GM13977 (cell line): ENCODE data around the gene RPS26.

ENCODE experiments used
- DNase-seq: peaks from one replicate; pipeline ENCODE4 v3.0.0; 2012; ENCODE audit warnings: low spot score
- in situ Hi-C: fragments of 300-500 bp; cut with MboI; formaldehyde crosslinking; loops from one replicate; pipeline ENCODE4 v1.12.0; 2022; ENCODE audit warnings: low sequenced_read_pairs, low pct_unique_long_range_greater_than_20kb, mixed read lengths, inconsistent platforms; ENCODE audit not compliant: unreplicated experiment
- TF ChIP-seq, protein P1 (sequence below): IDR thresholded peaks from 2 replicates; pipeline ENCODE4 v1.5.1; 2012; ENCODE audit warnings: mild to moderate bottlenecking, control low read depth; ENCODE audit not compliant: insufficient read depth; ENCODE audit errors: extremely low read depth, missing control alignments

Gene RPS26

DNA sequence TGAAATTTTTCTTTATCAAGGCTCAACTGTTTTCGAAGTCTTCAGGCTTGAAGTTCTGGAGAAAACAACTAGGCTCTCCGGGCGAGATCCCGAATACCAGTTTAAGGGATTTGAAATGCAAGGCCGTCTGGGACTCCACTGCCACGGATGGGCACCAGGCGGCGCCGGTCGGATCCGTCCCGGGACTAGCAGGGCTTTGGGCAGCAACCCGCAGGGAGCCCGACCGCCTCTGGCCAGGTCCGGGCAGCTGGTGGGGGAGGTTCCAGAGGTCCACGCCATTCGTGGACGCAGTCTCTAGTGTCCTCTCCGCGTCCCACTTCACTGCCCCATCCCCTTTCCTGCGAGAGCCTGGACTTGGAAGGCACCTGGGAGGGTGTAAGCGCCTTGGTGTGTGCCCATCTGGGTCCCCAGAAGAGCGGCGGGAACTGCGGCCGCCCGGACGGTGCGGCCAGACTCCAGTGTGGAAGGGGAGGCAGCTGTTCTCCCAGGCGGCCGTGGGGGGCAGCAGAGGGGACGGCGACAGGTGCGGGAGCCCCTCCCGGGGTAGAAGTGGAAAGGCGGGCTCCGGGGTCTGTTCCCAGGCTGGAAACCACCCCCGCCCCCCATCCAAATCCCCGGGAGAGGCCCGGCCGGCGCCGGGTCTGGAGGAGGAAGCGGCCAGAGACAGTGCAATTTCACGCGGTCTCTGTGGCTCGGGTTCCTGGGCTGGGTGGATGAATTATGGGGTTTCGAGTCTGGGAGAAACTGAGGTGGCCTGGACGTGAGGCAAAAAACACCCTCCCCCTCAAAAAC lies 37.4 kb downstream of the RPS26 start:
- TF ChIP-seq, protein P1, sequence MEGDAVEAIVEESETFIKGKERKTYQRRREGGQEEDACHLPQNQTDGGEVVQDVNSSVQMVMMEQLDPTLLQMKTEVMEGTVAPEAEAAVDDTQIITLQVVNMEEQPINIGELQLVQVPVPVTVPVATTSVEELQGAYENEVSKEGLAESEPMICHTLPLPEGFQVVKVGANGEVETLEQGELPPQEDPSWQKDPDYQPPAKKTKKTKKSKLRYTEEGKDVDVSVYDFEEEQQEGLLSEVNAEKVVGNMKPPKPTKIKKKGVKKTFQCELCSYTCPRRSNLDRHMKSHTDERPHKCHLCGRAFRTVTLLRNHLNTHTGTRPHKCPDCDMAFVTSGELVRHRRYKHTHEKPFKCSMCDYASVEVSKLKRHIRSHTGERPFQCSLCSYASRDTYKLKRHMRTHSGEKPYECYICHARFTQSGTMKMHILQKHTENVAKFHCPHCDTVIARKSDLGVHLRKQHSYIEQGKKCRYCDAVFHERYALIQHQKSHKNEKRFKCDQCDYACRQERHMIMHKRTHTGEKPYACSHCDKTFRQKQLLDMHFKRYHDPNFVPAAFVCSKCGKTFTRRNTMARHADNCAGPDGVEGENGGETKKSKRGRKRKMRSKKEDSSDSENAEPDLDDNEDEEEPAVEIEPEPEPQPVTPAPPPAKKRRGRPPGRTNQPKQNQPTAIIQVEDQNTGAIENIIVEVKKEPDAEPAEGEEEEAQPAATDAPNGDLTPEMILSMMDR, result peak; percentile 63
- peak; percentile 86 for DNase-seq
- in situ Hi-C loops, result no loop called here

DNA sequence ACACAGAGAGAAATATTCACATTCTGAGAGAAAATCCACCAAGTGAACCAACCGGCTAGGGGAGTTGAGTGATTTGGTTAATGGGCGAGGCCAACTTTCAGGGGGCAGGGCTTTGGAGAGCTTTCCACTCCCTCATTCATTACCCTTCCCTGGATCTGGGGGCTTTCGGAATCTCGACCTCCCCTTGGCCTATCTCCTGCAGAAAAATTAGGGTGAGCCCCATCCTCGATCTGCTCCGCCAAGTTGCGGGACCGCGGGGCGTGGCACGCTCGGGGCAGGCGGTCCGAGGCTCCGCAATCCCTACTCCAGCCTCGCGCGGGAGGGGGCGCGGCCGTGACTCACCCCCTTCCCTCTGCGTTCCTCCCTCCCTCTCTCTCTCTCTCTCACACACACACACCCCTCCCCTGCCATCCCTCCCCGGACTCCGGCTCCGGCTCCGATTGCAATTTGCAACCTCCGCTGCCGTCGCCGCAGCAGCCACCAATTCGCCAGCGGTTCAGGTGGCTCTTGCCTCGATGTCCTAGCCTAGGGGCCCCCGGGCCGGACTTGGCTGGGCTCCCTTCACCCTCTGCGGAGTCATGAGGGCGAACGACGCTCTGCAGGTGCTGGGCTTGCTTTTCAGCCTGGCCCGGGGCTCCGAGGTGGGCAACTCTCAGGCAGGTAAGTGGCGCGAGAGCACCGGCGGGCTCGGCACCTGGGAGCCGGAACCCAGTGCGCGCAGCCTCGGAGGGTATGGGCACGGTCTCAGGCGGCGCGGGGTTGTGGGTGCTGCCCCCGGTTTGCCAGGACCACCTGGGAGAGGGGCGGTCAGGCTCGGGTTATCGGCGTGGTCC lies 38.2 kb downstream of the RPS26 start, which contains the start of gene ERBB3:
Gene ERBB3, plus strand, starts transcription at position 443 of the 833 bp plus-strand sequence. Its CDS starts 136 bp downstream, at position 579.
- in situ Hi-C loops, result no loop called here
- DNase-seq, result peak; percentile 76
- TF ChIP-seq, protein P1, result no peak

DNA sequence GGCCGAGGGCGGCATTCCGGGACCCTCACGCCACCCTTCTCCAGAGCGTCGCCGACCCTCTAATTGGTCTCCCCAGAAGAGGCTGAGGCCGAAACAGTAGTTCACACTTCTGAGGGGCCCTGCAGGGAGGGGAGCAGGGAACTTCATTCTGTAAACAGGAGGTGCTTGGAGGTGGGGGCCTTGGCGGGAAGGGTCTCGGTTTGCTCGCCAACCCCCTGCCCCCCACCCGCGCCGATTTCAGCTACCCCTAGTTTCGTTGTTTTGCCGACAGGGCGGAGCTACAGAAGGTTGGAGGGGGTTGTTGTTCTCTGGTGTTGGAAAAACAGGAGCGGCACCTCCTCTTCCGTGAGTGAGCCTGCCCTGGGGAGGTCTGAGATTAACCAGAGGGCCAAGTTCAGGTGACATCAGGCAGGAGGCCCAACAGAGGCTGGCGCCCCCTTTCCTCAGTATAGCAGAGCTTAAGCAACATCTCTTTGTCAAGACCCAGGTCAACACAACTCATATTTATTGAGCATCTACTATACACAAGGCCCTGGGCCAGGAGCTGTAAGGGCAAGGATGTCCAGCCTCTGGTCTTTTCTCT lies 38.9 kb downstream of the RPS26 start:
- in situ Hi-C loops, result no loop called here
- TF ChIP-seq, protein P1, result no peak
- DNase-seq, result peak; percentile 33

DNA sequence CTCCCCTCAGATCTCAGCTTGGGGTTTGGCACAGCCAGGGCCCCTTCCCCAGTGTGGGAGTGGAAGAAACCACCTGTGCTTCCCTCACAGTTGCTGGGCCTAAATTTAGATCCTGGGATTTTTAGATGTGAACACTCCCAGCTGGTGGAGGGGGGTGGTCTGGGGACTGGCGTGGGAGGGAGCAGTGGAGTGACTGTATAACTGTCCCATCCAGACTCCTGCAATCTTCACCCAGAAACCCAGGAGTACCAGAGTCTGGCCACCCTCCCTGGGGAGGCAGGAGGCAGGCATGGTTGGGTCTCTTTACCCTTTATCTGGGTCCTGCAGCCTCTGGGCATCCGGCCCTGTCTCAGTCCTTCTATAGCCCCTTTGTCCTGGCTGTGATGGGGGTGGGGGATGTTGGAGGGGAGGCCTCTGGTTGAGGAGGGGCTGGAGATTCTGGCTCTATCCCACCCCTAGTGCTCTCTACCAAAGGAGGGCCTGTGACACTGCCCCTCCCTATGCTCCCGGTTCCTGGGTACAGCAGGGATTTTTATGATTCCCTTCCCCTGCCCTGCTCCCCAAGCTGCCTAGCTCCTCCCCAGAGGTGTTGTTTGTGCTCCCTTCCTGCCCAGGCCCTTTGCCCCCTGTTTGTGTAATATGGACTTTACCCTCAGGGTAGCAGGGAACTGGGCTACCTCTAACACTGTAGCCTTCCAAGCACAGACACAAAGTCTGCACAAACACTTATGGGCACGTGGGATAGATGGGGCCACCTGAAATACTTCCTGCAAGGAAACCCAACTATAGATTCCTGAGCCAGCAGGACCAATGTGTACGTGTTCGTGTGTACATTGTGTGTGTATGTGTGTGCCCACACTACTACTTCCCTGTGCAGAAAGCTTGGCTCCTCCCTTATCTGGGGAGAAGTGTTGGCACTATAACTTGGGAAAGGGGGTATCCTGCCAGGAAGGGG lies 40.0 kb downstream of the RPS26 start:
- in situ Hi-C loops, result no loop called here
- TF ChIP-seq, protein P1, result no peak
- no peak for DNase-seq

GRCh38 chr12:56082382-56082781 lies 40.7 kb downstream of the RPS26 start:
- no peak for DNase-seq
- in situ Hi-C loops, result no loop called here
- TF ChIP-seq, protein P1, result no peak
